SH-SY5Y (cell line): ENCODE measurements around the gene RABGAP1L.

Experiments
- GATA2 ChIP-seq: IDR thresholded peaks from 2 replicates; pipeline ENCODE4 v1.6.1; 2011; ENCODE audit warnings: mild to moderate bottlenecking, low read depth, low read length
- GATA3 ChIP-seq: IDR thresholded peaks from 2 replicates; pipeline ENCODE4 v1.6.1; 2011; ENCODE audit warnings: low read depth, mild to moderate bottlenecking, low read length, moderate library complexity

DNA sequence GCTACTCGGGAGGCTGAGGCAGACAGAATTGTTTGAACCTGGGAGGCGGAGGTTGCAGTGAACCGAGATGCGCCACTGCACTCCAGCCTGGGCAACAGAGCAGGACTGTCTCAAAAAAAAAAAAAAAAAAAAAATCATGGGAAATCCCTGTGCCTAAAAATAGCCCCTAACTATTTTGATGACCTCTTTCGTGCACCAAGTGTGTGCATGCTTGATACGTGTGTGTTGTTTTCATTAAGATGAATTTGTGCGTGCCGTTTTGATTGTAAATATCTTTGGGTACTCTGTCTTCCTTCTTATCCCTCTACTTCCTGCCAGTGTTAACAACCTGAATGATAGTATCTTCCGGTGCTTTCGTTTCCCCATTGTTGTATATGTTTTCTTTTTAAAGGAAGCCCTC is 850.2 kb downstream of the RABGAP1L start:
- TF ChIP-seq GATA3 (no peak), GATA2 (no peak)
